GM12878 (cell line): ENCODE measurements around the gene NTSR1. TPM values are rescaled to one million over a fixed set of nuclear protein-coding genes. Genes with fewer than 3 reads are reported as not detected.

Experiments
- ATAC-seq: fragments of 200-7000 bp; cut with Tn5 transposase; 3 replicates; pipeline ENCODE4 v1.9.1; 2020; ENCODE audit warnings: mild to moderate bottlenecking, moderate library complexity
- BruUV-seq: library from RNA; stranded (reverse); fragments of 400-500 nt; replicated peaks from 2 replicates; lab custom pipeline; 2021; lab: Mats Ljungman, UMichigan
- CTCF ChIA-PET: fragments of 300-600 bp; sonication (Branson Sonifier 250); formaldehyde crosslinking; extraction: SDS; loops from one replicate; lab custom pipeline; 2021; ENCODE audit warnings: inconsistent platforms; lab: Yijun Ruan, JAX
- POLR2A ChIA-PET: fragments of 350-600 bp; formaldehyde crosslinking; extraction: SDS; loops from one replicate; lab custom pipeline; 2021; ENCODE audit warnings: inconsistent platforms; lab: Charles Lee
- RAD21 ChIA-PET: fragments of 300-600 bp; sonication (Branson Sonifier 250); formaldehyde crosslinking; loops from one replicate; lab custom pipeline; 2023; ENCODE audit warnings: antibody characterized with exemption; ENCODE audit not compliant: unreplicated experiment; lab: Charles Lee
- SMC1A ChIA-PET: fragments of 300-600 bp; sonication (Branson Sonifier 250); formaldehyde crosslinking; loops from one replicate; lab custom pipeline; 2023; ENCODE audit not compliant: unreplicated experiment, uncharacterized antibody; lab: Charles Lee
- DNase-seq: peaks from one replicate; pipeline ENCODE4 v3.0.0-alpha.2; 2011; ENCODE audit warnings: low read depth, low spot score
- FAIRE-seq: peaks from 3 replicates; lab custom pipeline; 2011; peaks lifted over from hg19 to GRCh38; lab: Jason Lieb, UNC
- H2AFZ ChIP-seq: 2 replicates; pipeline ENCODE4 v1.6.0; 2011; ENCODE audit warnings: low read depth, low read length, control low read depth; ENCODE audit not compliant: control insufficient read depth
- H3K27ac ChIP-seq: 2 replicates; pipeline ENCODE4 v1.5.1; 2011; ENCODE audit warnings: control low read depth; ENCODE audit not compliant: control insufficient read depth, insufficient read depth
- H3K27me3 ChIP-seq, 2 experiments: replicated peaks in 1 of 2; 2 replicates each; pipeline versions ENCODE4 v1.6.0 to v1.6.1; 2011; ENCODE audit warnings: low read length in 1 of 2; ENCODE audit not compliant: control insufficient read depth in 2 of 2, insufficient read depth in 2 of 2
- H3K36me3 ChIP-seq, 2 experiments: 2 replicates each; pipeline ENCODE4 v1.5.1; 2011; ENCODE audit warnings: low read length in 1 of 2; ENCODE audit not compliant: control insufficient read depth in 2 of 2, insufficient read depth in 2 of 2
- H3K4me1 ChIP-seq: 2 replicates; pipeline ENCODE4 v1.6.1; 2011; ENCODE audit warnings: mild to moderate bottlenecking, low read length, moderate library complexity, mixed read lengths; ENCODE audit not compliant: control insufficient read depth, insufficient read depth
- H3K4me2 ChIP-seq: 2 replicates; pipeline ENCODE4 v1.6.0; 2011; ENCODE audit warnings: control low read depth; ENCODE audit not compliant: control insufficient read depth, insufficient read depth
- H3K4me3 ChIP-seq: fragments of 200-600 bp; sonication (generic); 2 replicates; pipeline ENCODE4 v1.5.1; 2016
- H3K79me2 ChIP-seq: 2 replicates; pipeline ENCODE4 v1.6.0; 2011; ENCODE audit warnings: low read length; ENCODE audit not compliant: control insufficient read depth, insufficient read depth
- H3K9ac ChIP-seq: 2 replicates; pipeline ENCODE4 v1.8.0; 2011; ENCODE audit warnings: low read length, control low read depth, mixed read lengths; ENCODE audit not compliant: control insufficient read depth, insufficient read depth
- H3K9me3 ChIP-seq: replicated peaks from 3 replicates; pipeline ENCODE4 v1.5.1; 2011; ENCODE audit warnings: mild to moderate bottlenecking, low read length; ENCODE audit not compliant: control insufficient read depth, insufficient read depth
- H4K20me1 ChIP-seq: 2 replicates; pipeline ENCODE4 v1.6.0; 2011; ENCODE audit not compliant: control insufficient read depth, insufficient read depth
- CBX5 ChIP-seq: sonication (generic); IDR thresholded peaks from 2 replicates; pipeline ENCODE4 v1.6.1; 2016; ENCODE audit warnings: low read depth, moderate library complexity, mild to moderate bottlenecking, inconsistent platforms
- EGR1 ChIP-seq, 2 experiments: IDR thresholded peaks; 1 replicate in 1 of 2; 2 replicates in 1 of 2; pipeline ENCODE4 v1.6.1; 2011 to 2012; ENCODE audit warnings: low read depth in 2 of 2, low read length in 2 of 2, borderline replicate concordance in 1 of 2, mild to moderate bottlenecking in 1 of 2, moderate library complexity in 1 of 2
- JUND ChIP-seq: IDR thresholded peaks from 2 replicates; pipeline ENCODE4 v1.6.1; 2012; ENCODE audit warnings: low read depth, mild to moderate bottlenecking, low read length, improper control_type of control experiment, moderate library complexity
- MEF2B ChIP-seq: fragments of 450-650 bp; IDR thresholded peaks from 2 replicates; pipeline ENCODE4 v1.6.1; 2018; ENCODE audit warnings: mild to moderate bottlenecking, moderate library complexity; ENCODE audit not compliant: partially characterized antibody, poor library complexity, severe bottlenecking
- MLLT1 ChIP-seq: fragments of 450-650 bp; IDR thresholded peaks from 2 replicates; pipeline ENCODE4 v1.6.1; 2016; ENCODE audit warnings: mild to moderate bottlenecking
- MYC ChIP-seq: IDR thresholded peaks from 2 replicates; pipeline ENCODE4 v1.6.1; 2011; ENCODE audit warnings: mild to moderate bottlenecking, low read length, moderate library complexity, inconsistent platforms; ENCODE audit not compliant: insufficient read depth, insufficient replicate concordance, insufficient read length, severe bottlenecking
- SMARCA5 ChIP-seq: fragments of 450-650 bp; IDR thresholded peaks from 2 replicates; pipeline ENCODE4 v1.6.1; 2017; ENCODE audit warnings: mild to moderate bottlenecking
- SUZ12 ChIP-seq: fragments of 200-600 bp; sonication (generic); IDR thresholded peaks from one replicate; pipeline ENCODE4 v1.6.1; 2018; ENCODE audit warnings: antibody characterized with exemption, mild to moderate bottlenecking; ENCODE audit not compliant: unreplicated experiment
- ZNF217 ChIP-seq: fragments of 450-650 bp; IDR thresholded peaks from 2 replicates; pipeline ENCODE4 v1.6.1; 2017; ENCODE audit warnings: antibody characterized with exemption, mild to moderate bottlenecking
- WGBS: methylation state at CpG from one replicate; pipeline ENCODE4 v1.1.6; 2016; ENCODE audit warnings: low lambda C conversion rate; ENCODE audit not compliant: insufficient replicate concordance, insufficient coverage; ENCODE audit errors: missing lambda C conversion rate; 5-methylcytosine and 5-hydroxymethylcytosine counted together
- in situ Hi-C: fragments of 300-500 bp; cut with MboI; formaldehyde crosslinking; loops from 9 replicates; pipeline ENCODE4 v1.14.3; 2018; ENCODE audit warnings: mixed read lengths
- intact Hi-C: fragments of 100-400 bp; cut with micrococcal nuclease; formaldehyde crosslinking; loops from one replicate; pipeline ENCODE4 v1.14.2; 2022; ENCODE audit not compliant: unreplicated experiment
- polyA plus RNA-seq, 11 experiments: library from polyadenylated mRNA; depleted of rRNA in 4 of 11; unstranded in 6 of 11; stranded (reverse) in 5 of 11; fragments of >200 nt; fragmentation: Nextera tagmentation in 4 of 11; fragmentation: Illumina TruSeq in 1 of 11; extraction: Ambion mirVana in 4 of 11; extraction: Trizol in 1 of 11; gene quantifications; 1 replicate in 1 of 11; 2 replicates in 10 of 11; pipeline versions ENCODE4 v1.2.1 to v1.2.3, GENCODE V29; 2011 to 2016; ENCODE audit warnings: inconsistent platforms in 2 of 11, missing spikeins in 2 of 11, low read depth in 1 of 11
- total RNA-seq, 4 experiments: library from RNA; depleted of rRNA in 3 of 4; stranded (reverse); fragments of >200 nt in 3 of 4; fragmentation: Illumina TruSeq in 1 of 4; extraction: Trizol in 1 of 4; gene quantifications; 2 replicates each; pipeline versions ENCODE4 v1.2.1 to v1.2.3, GENCODE V29; 2013 to 2021
- TF ChIP-seq, protein P1 (sequence below): IDR thresholded peaks from 2 replicates; pipeline ENCODE4 v1.6.1; 2012; ENCODE audit warnings: low read depth, low read length, improper control_type of control experiment
- TF ChIP-seq, protein P2 (sequence below): fragments of 450-650 bp; IDR thresholded peaks from 2 replicates; pipeline ENCODE4 v1.6.1; 2017; ENCODE audit warnings: low read depth, mild to moderate bottlenecking, moderate library complexity
- TF ChIP-seq, protein P3 (sequence below): fragments of 450-650 bp; IDR thresholded peaks from 2 replicates; pipeline ENCODE4 v1.6.1; 2017; ENCODE audit warnings: mild to moderate bottlenecking, low read depth, inconsistent platforms; ENCODE audit not compliant: poor library complexity, severe bottlenecking
- TF ChIP-seq, protein P4 (sequence below): fragments of 450-650 bp; IDR thresholded peaks from 2 replicates; pipeline ENCODE4 v1.6.1; 2017; ENCODE audit warnings: mild to moderate bottlenecking, moderate library complexity

Gene NTSR1
- total and polyA plus RNA-seq, 10 of the 15 experiments (the other 5 are each of a cell fraction or from before 2014, with no cell fraction given), result not detected

DNA sequence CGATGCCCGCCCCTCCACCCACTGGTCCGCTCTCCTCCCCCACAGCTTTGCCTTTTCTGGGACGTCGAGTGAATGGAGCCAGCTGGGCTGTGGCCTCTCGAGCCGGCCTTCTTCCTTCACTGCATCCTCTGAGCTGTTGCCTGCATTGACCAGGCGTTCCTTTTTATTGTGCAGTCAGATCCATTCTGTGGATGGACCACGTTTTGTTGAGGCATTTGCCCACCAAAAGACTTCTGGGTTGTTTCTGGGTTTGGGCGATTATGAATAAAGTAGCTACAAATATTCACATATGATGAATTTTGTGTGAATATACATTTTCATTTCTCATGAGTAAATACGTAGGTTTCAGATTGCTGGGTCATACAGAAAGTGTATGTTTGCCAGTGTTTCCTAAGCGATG, 9.9 kb downstream of the NTSR1 start:
- FAIRE-seq (no peak), DNase-seq (no peak), ATAC-seq (no peak)
- 35% methylated on average over 7 of the region's 12 CpGs for WGBS
- no TSS peak for BruUV-seq
- POLR2A ChIA-PET, result no interaction called here
- no peak overlapping the region for H3K4me2 ChIP-seq
- intact Hi-C loops, result no loop called here
- peaks cover 9% of the 10 kb centered on the region; the same call in 1 of the 3 replicates for H3K9me3 ChIP-seq
- H3K79me2 ChIP-seq, result no peaks in the 10 kb centered on the region
- no peak overlapping the region for H3K27ac ChIP-seq
- in situ Hi-C loops, result no loop called here
- no peaks in the 10 kb centered on the region for H4K20me1 ChIP-seq
- H3K4me3 ChIP-seq, result no peak overlapping the region
- no peaks in the 10 kb centered on the region for H3K36me3 ChIP-seq
- H3K27me3 ChIP-seq, result peaks cover 2 to 6% of the 10 kb centered on the region in 2 experiments; a peak in 2 of 4 replicates
- no peak overlapping the region for H2AFZ ChIP-seq
- H3K9ac ChIP-seq, result no peak overlapping the region
- no peaks in the 10 kb centered on the region for H3K4me1 ChIP-seq
- SMC1A ChIA-PET, result no interaction called here
- CTCF ChIA-PET, result interaction anchor here (1.0 kb wide), 1 partner anchor 90 kb away, joined by 4 read pairs; no protein-coding TSS in a partner anchor
- RAD21 ChIA-PET, result no interaction called here
- TF ChIP-seq MYC (no peak), MLLT1 (no peak), JUND (no peak), ZNF217 (no peak), CBX5 (no peak), SUZ12 (no peak), EGR1 (IDR thresholded peaks at IDR 0.05; ENCODE audit: borderline replicate concordance in 1 of 2, low read depth in 2 of 2, low read length in 2 of 2) (no peak), MEF2B (no peak), SMARCA5 (no peak)
- TF ChIP-seq, protein P1, sequence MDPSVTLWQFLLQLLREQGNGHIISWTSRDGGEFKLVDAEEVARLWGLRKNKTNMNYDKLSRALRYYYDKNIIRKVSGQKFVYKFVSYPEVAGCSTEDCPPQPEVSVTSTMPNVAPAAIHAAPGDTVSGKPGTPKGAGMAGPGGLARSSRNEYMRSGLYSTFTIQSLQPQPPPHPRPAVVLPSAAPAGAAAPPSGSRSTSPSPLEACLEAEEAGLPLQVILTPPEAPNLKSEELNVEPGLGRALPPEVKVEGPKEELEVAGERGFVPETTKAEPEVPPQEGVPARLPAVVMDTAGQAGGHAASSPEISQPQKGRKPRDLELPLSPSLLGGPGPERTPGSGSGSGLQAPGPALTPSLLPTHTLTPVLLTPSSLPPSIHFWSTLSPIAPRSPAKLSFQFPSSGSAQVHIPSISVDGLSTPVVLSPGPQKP, result no peak
- TF ChIP-seq, protein P2, sequence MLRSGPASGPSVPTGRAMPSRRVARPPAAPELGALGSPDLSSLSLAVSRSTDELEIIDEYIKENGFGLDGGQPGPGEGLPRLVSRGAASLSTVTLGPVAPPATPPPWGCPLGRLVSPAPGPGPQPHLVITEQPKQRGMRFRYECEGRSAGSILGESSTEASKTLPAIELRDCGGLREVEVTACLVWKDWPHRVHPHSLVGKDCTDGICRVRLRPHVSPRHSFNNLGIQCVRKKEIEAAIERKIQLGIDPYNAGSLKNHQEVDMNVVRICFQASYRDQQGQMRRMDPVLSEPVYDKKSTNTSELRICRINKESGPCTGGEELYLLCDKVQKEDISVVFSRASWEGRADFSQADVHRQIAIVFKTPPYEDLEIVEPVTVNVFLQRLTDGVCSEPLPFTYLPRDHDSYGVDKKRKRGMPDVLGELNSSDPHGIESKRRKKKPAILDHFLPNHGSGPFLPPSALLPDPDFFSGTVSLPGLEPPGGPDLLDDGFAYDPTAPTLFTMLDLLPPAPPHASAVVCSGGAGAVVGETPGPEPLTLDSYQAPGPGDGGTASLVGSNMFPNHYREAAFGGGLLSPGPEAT, result no peak
- TF ChIP-seq, protein P3, sequence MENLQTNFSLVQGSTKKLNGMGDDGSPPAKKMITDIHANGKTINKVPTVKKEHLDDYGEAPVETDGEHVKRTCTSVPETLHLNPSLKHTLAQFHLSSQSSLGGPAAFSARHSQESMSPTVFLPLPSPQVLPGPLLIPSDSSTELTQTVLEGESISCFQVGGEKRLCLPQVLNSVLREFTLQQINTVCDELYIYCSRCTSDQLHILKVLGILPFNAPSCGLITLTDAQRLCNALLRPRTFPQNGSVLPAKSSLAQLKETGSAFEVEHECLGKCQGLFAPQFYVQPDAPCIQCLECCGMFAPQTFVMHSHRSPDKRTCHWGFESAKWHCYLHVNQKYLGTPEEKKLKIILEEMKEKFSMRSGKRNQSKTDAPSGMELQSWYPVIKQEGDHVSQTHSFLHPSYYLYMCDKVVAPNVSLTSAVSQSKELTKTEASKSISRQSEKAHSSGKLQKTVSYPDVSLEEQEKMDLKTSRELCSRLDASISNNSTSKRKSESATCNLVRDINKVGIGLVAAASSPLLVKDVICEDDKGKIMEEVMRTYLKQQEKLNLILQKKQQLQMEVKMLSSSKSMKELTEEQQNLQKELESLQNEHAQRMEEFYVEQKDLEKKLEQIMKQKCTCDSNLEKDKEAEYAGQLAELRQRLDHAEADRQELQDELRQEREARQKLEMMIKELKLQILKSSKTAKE, result no peak
- TF ChIP-seq, protein P4, sequence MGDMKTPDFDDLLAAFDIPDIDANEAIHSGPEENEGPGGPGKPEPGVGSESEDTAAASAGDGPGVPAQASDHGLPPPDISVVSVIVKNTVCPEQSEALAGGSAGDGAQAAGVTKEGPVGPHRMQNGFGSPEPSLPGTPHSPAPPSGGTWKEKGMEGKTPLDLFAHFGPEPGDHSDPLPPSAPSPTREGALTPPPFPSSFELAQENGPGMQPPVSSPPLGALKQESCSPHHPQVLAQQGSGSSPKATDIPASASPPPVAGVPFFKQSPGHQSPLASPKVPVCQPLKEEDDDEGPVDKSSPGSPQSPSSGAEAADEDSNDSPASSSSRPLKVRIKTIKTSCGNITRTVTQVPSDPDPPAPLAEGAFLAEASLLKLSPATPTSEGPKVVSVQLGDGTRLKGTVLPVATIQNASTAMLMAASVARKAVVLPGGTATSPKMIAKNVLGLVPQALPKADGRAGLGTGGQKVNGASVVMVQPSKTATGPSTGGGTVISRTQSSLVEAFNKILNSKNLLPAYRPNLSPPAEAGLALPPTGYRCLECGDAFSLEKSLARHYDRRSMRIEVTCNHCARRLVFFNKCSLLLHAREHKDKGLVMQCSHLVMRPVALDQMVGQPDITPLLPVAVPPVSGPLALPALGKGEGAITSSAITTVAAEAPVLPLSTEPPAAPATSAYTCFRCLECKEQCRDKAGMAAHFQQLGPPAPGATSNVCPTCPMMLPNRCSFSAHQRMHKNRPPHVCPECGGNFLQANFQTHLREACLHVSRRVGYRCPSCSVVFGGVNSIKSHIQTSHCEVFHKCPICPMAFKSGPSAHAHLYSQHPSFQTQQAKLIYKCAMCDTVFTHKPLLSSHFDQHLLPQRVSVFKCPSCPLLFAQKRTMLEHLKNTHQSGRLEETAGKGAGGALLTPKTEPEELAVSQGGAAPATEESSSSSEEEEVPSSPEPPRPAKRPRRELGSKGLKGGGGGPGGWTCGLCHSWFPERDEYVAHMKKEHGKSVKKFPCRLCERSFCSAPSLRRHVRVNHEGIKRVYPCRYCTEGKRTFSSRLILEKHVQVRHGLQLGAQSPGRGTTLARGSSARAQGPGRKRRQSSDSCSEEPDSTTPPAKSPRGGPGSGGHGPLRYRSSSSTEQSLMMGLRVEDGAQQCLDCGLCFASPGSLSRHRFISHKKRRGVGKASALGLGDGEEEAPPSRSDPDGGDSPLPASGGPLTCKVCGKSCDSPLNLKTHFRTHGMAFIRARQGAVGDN, result no peak
